HFF-Myc (cell line): ENCODE data around the gene TBCD.

Source experiments
- DNase-seq: peaks from one replicate; pipeline ENCODE4 v3.0.0-alpha.2; 2011; ENCODE audit warnings: low read depth; ENCODE audit errors: extremely low read depth
- H3K4me3 ChIP-seq: replicated peaks from 2 replicates; pipeline ENCODE4 v1.5.1; 2011; ENCODE audit warnings: low read depth, mild to moderate bottlenecking, control low read depth, low read length
- CTCF ChIP-seq: IDR thresholded peaks from 2 replicates; pipeline ENCODE4 v1.5.1; 2012; ENCODE audit warnings: mild to moderate bottlenecking, low read depth, low read length, control low read depth; ENCODE audit errors: missing control alignments

TBCD gene

GRCh38 chr17:82718986-82719685 is 32.7 kb upstream of the TBCD start:
- no peak for DNase-seq
- TF ChIP-seq CTCF, result no peak
- no peak overlapping the region for H3K4me3 ChIP-seq

- DNase-seq, result no peak
- TF ChIP-seq CTCF, result no peak
- H3K4me3 ChIP-seq, result no peak overlapping the region
Observed at GRCh38 chr17:82720204-82720603, 31.7 kb upstream of the TBCD start.

- no peak overlapping the region for H3K4me3 ChIP-seq
- DNase-seq, result no peak
- no peak for TF ChIP-seq CTCF
Observed at GRCh38 chr17:82722341-82723013, 29.4 kb upstream of the TBCD start.

- no peak for DNase-seq
- no peak for TF ChIP-seq CTCF
- no peak overlapping the region for H3K4me3 ChIP-seq
Observed at GRCh38 chr17:82723169-82723807, 28.6 kb upstream of the TBCD start.

GRCh38 chr17:82726427-82726826 is 25.4 kb upstream of the TBCD start:
- no peak for TF ChIP-seq CTCF
- DNase-seq, result no peak
- H3K4me3 ChIP-seq, result no peak overlapping the region

- DNase-seq, result no peak
- no peak overlapping the region for H3K4me3 ChIP-seq
- TF ChIP-seq CTCF, result no peak
Observed at GRCh38 chr17:82729479-82730260, 22.2 kb upstream of the TBCD start.
